IPS DF 6.9 (cell line): ENCODE measurements around the gene PPP2R2C.

Experiments
- DNase-seq: peaks from one replicate; pipeline ENCODE4 v3.0.0-alpha.2; 2013; ENCODE audit warnings: low read depth, low spot score
- H3K27ac ChIP-seq: one replicate; pipeline ENCODE4 v1.5.1; 2013; ENCODE audit warnings: low read length, control low read depth
- H3K27me3 ChIP-seq: 2 replicates; pipeline ENCODE4 v1.6.1; 2013; ENCODE audit warnings: mild to moderate bottlenecking, low read length; ENCODE audit not compliant: control insufficient read depth, insufficient read depth
- H3K36me3 ChIP-seq: 2 replicates; pipeline ENCODE4 v1.6.1; 2013; ENCODE audit warnings: low read length; ENCODE audit not compliant: control insufficient read depth, insufficient read depth
- H3K4me1 ChIP-seq: 2 replicates; pipeline ENCODE4 v1.6.1; 2013; ENCODE audit warnings: low read length; ENCODE audit not compliant: control insufficient read depth, insufficient read depth
- H3K4me3 ChIP-seq: 2 replicates; pipeline ENCODE4 v1.5.1; 2013; ENCODE audit warnings: mild to moderate bottlenecking, low read length
- H3K9me3 ChIP-seq: 2 replicates; pipeline ENCODE4 v1.6.1; 2013; ENCODE audit warnings: low read length, inconsistent platforms; ENCODE audit not compliant: control insufficient read depth, insufficient read depth
- whole genome bisulfite sequencing: extraction: QIAGEN DNeasy Blood & Tissue Kit; methylation state at CpG from one replicate; pipeline ENCODE4 v1.1.7; 2013; ENCODE audit warnings: mixed read lengths, missing lambda C conversion rate; ENCODE audit not compliant: insufficient read length, insufficient coverage; 5-methylcytosine and 5-hydroxymethylcytosine counted together

Gene PPP2R2C

GRCh38 chr4:6345866-6346265, 126.5 kb downstream of the PPP2R2C start:
- no CpG with 5 or more reads among the region's 13 CpGs for WGBS
- no peak for DNase-seq
- Histone ChIP-seq H3K9me3 (no peaks in the 10 kb centered on the region), H3K36me3 (no peaks in the 10 kb centered on the region), H3K27ac (no peak overlapping the region), H3K4me3 (no peak overlapping the region), H3K4me1 (no peaks in the 10 kb centered on the region), H3K27me3 (no peaks in the 10 kb centered on the region)

GRCh38 chr4:6345096-6345830, 127.2 kb downstream of the PPP2R2C start:
- Histone ChIP-seq H3K4me1 (no peaks in the 10 kb centered on the region), H3K27ac (no peak overlapping the region)

DNA sequence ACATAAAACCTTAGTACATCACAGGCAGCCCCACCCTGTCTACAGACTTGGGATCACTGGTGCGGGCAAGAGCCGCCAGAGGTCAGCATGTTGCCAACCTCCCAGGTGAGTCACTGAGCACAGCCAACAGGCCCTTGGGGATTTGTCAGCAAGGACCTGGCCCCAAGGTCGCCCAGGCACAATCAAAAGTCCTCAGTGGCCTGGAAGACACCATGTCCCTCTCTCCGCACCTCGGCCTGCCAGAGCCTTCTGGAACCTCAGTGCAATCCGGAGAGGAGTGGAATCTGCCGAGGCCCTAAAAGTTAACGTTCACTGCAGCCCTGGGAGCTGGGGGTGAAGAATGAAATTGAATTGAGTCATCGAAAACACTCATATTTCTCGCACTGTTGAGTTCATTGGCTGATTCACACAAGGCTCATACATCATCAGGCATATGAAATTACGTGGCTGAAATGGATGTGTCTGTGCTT, 128.4 kb downstream of the PPP2R2C start:
- H3K27ac ChIP-seq: no peak overlapping the region
- H3K36me3 ChIP-seq: no peaks in the 10 kb centered on the region
- no CpG with 5 or more reads among the region's 11 CpGs for WGBS
- no peaks in the 10 kb centered on the region for H3K4me1 ChIP-seq
- DNase-seq: no peak
- no peaks in the 10 kb centered on the region for H3K9me3 ChIP-seq
- H3K4me3 ChIP-seq: no peak overlapping the region
- no peaks in the 10 kb centered on the region for H3K27me3 ChIP-seq

More at GRCh38 chr4:6345096-6345830, 127.2 kb downstream of the PPP2R2C start:
- Histone ChIP-seq H3K36me3 (no peaks in the 10 kb centered on the region), H3K9me3 (no peaks in the 10 kb centered on the region), H3K27me3 (no peaks in the 10 kb centered on the region), H3K4me3 (no peak overlapping the region)
- no peak for DNase-seq
- WGBS: no CpG with 5 or more reads among the region's 27 CpGs

GRCh38 chr4:6342530-6343293, 129.7 kb downstream of the PPP2R2C start:
- no peaks in the 10 kb centered on the region for H3K4me1 ChIP-seq
- DNase-seq: no peak
- no peak overlapping the region for H3K27ac ChIP-seq
- no peaks in the 10 kb centered on the region for H3K9me3 ChIP-seq
- H3K4me3 ChIP-seq: no peak overlapping the region
- no CpG with 5 or more reads among the region's 23 CpGs for WGBS
- H3K27me3 ChIP-seq: no peaks in the 10 kb centered on the region
- no peaks in the 10 kb centered on the region for H3K36me3 ChIP-seq

- no peak overlapping the region for H3K27ac ChIP-seq
- no peaks in the 10 kb centered on the region for H3K9me3 ChIP-seq
- no CpG with 5 or more reads among the region's 6 CpGs for WGBS
- H3K4me3 ChIP-seq: no peak overlapping the region
- no peaks in the 10 kb centered on the region for H3K36me3 ChIP-seq
- no peaks in the 10 kb centered on the region; the same call in 1 of the 2 replicates for H3K4me1 ChIP-seq
- H3K27me3 ChIP-seq: no peaks in the 10 kb centered on the region
- no peak for DNase-seq
Measured at GRCh38 chr4:6341696-6342095, 130.7 kb downstream of the PPP2R2C start.

- no peaks in the 10 kb centered on the region; the same call in 1 of the 2 replicates for H3K4me1 ChIP-seq
- H3K36me3 ChIP-seq: no peaks in the 10 kb centered on the region
- no peaks in the 10 kb centered on the region for H3K27me3 ChIP-seq
- H3K27ac ChIP-seq: no peak overlapping the region
- no peaks in the 10 kb centered on the region for H3K9me3 ChIP-seq
- DNase-seq: no peak
- no CpG with 5 or more reads among the region's 9 CpGs for WGBS
- no peak overlapping the region; the same call in 1 of the 2 replicates for H3K4me3 ChIP-seq
Measured at GRCh38 chr4:6340446-6341015, 131.9 kb downstream of the PPP2R2C start.

GRCh38 chr4:6339818-6340445, 132.5 kb downstream of the PPP2R2C start:
- Histone ChIP-seq H3K27ac (no peak overlapping the region), H3K4me1 (no peaks in the 10 kb centered on the region; the same call in 1 of the 2 replicates), H3K27me3 (no peaks in the 10 kb centered on the region), H3K36me3 (no peaks in the 10 kb centered on the region), H3K4me3 (no peak overlapping the region), H3K9me3 (no peaks in the 10 kb centered on the region)
- DNase-seq: no peak
- no CpG with 5 or more reads among the region's 13 CpGs for WGBS

GRCh38 chr4:6338951-6339817, 133.2 kb downstream of the PPP2R2C start:
- Histone ChIP-seq H3K4me1 (no peaks in the 10 kb centered on the region; the same call in 1 of the 2 replicates), H3K4me3 (no peak overlapping the region), H3K27me3 (no peaks in the 10 kb centered on the region), H3K36me3 (no peaks in the 10 kb centered on the region), H3K9me3 (no peaks in the 10 kb centered on the region), H3K27ac (no peak overlapping the region)
- DNase-seq: no peak
- WGBS: no CpG with 5 or more reads among the region's 12 CpGs

DNA sequence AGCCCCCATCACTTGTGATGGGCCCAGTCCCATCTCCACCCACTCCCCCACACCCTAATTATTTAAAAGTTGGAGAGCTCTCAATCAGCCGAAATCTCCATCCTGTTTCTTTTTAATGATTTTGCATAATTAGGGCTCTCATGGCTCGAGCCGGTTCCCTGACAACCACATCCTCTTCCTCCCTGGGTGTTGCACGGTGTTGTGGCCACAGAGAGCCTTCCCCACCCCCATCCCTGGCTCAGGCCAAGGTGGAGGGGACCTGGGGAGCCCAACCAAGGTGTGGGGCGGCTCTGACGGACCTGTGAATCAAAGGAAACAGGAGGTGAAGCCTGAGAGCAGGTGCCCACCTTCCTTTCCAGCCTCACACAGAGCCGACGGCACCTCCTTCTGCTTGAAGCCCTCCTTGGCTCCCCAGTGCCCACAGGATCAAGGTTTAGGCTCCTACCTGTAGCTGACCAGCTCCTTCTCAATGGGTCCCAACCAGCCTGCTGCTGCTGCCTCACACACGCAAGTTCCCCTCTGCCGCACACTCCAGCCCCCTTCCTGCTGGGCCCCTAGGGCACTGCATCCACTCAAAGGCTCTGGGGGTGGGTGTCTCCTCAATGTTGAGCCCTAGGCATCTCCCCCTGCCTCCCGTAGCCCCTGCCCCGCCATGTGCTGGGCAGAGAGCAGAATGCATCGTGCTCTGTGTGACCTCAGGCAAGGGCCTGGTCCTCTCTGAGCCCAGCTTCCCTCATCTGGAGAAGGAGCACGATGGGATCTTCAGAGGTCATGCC, 134.1 kb downstream of the PPP2R2C start:
- no peak for DNase-seq
- no CpG with 5 or more reads among the region's 14 CpGs for WGBS
- H3K9me3 ChIP-seq: no peaks in the 10 kb centered on the region
- no peak overlapping the region for H3K4me3 ChIP-seq
- no peaks in the 10 kb centered on the region for H3K36me3 ChIP-seq
- no peaks in the 10 kb centered on the region for H3K27me3 ChIP-seq
- no peaks in the 10 kb centered on the region; the same call in 1 of the 2 replicates for H3K4me1 ChIP-seq
- H3K27ac ChIP-seq: no peak overlapping the region
